Neural cell (in vitro differentiated cells): ENCODE results near the gene MOGAT2. TPM values are rescaled to one million over a fixed set of nuclear protein-coding genes. Genes with fewer than 3 reads are reported as not detected.
"Not testable (repeated sequence)": the region's sequence is repeated elsewhere in the genome, so short reads cannot be mapped to it uniquely, and the experiment has no call there.

ENCODE experiments used
- H2AFZ ChIP-seq: fragments of 200-600, 300-800 bp; sonication (generic), shearing (Covaris generic); 2 replicates; pipeline ENCODE4 v1.6.0; 2014; ENCODE audit warnings: low read depth, mild to moderate bottlenecking, antibody characterized with exemption, low read length, moderate library complexity
- H3F3A ChIP-seq: fragments of 200-600 bp; shearing (Covaris generic); 2 replicates; pipeline ENCODE4 v1.6.1; 2016; ENCODE audit warnings: mild to moderate bottlenecking, moderate library complexity, mixed read lengths, antibody characterized with exemption, low read length; ENCODE audit not compliant: insufficient read depth, poor library complexity, severe bottlenecking
- H3K27ac ChIP-seq: fragments of 200-600, 300-800 bp; sonication (generic), shearing (Covaris generic); 2 replicates; pipeline ENCODE4 v1.5.1; 2014; ENCODE audit warnings: mild to moderate bottlenecking, low read length, moderate library complexity
- H3K27me3 ChIP-seq: fragments of 300-800, 200-600 bp; sonication (generic), shearing (Covaris generic); 2 replicates; pipeline ENCODE4 v1.6.0; 2014; ENCODE audit warnings: mild to moderate bottlenecking, low read depth, low read length, moderate library complexity; ENCODE audit not compliant: insufficient read depth
- H3K36me3 ChIP-seq: fragments of 300-800, 200-600 bp; sonication (generic), shearing (Covaris generic); 2 replicates; pipeline ENCODE4 v1.5.1; 2014; ENCODE audit warnings: mild to moderate bottlenecking, antibody characterized with exemption, low read length, moderate library complexity; ENCODE audit not compliant: insufficient read depth
- H3K4me2 ChIP-seq: fragments of 300-800, 200-600 bp; sonication (generic), shearing (Covaris generic); 2 replicates; pipeline ENCODE4 v1.6.0; 2014; ENCODE audit warnings: mild to moderate bottlenecking, low read length
- H3K4me3 ChIP-seq: fragments of 300-800, 200-600 bp; sonication (generic), shearing (Covaris generic); 2 replicates; pipeline ENCODE4 v1.5.1; 2014; ENCODE audit warnings: mild to moderate bottlenecking, low read length, moderate library complexity
- H3K79me2 ChIP-seq: fragments of 200-600 bp; shearing (Covaris generic); replicated peaks from 2 replicates; pipeline ENCODE4 v1.6.0; 2014; ENCODE audit warnings: mild to moderate bottlenecking, low read length, moderate library complexity; ENCODE audit not compliant: insufficient read depth
- H3K9ac ChIP-seq: fragments of 300-800, 200-600 bp; sonication (generic), shearing (Covaris generic); 2 replicates; pipeline ENCODE4 v1.6.1; 2016; ENCODE audit warnings: mild to moderate bottlenecking, low read length, mixed read lengths
- H3K9me2 ChIP-seq: fragments of 200-600 bp; shearing (Covaris generic); 2 replicates; pipeline ENCODE4 v1.6.1; 2016; ENCODE audit warnings: mild to moderate bottlenecking, low read length, mixed read lengths; ENCODE audit not compliant: insufficient read depth
- H3K9me3 ChIP-seq: fragments of 200-600, 300-800 bp; sonication (generic), shearing (Covaris generic); 2 replicates; pipeline ENCODE4 v1.6.1; 2016; ENCODE audit warnings: mild to moderate bottlenecking, mixed run types, low read length, moderate library complexity, mixed read lengths
- H4K20me1 ChIP-seq: fragments of 200-600 bp; shearing (Covaris generic); 2 replicates; pipeline ENCODE4 v1.6.1; 2016; ENCODE audit warnings: mild to moderate bottlenecking, mixed run types; ENCODE audit not compliant: insufficient read depth
- EP300 ChIP-seq: fragments of 450-650 bp; conservative IDR thresholded peaks from 2 replicates; pipeline ENCODE4 v1.6.1; 2014; ENCODE audit warnings: antibody characterized with exemption, mild to moderate bottlenecking, moderate library complexity; ENCODE audit not compliant: poor library complexity, severe bottlenecking
- EZH2 ChIP-seq: fragments of 200-600, 300-800 bp; shearing (Covaris generic), sonication (generic); IDR thresholded peaks from 2 replicates; pipeline ENCODE4 v1.6.1; 2014; ENCODE audit warnings: antibody characterized with exemption, low read length, borderline replicate concordance, mild to moderate bottlenecking; ENCODE audit not compliant: insufficient read depth, poor library complexity, severe bottlenecking
- MXI1 ChIP-seq: fragments of 450-650 bp; conservative IDR thresholded peaks from 2 replicates; pipeline ENCODE4 v1.6.1; 2014; ENCODE audit warnings: antibody characterized with exemption, mild to moderate bottlenecking; ENCODE audit not compliant: poor library complexity, severe bottlenecking
- POLR2AphosphoS5 ChIP-seq: IDR thresholded peaks from 2 replicates; pipeline ENCODE4 v1.6.1; 2012
- RAD21 ChIP-seq: fragments of 450-650 bp; conservative IDR thresholded peaks from 2 replicates; pipeline ENCODE4 v1.6.1; 2014; ENCODE audit warnings: antibody characterized with exemption, mild to moderate bottlenecking, moderate library complexity
- REST ChIP-seq: IDR thresholded peaks from 2 replicates; pipeline ENCODE4 v1.6.1; 2012; ENCODE audit warnings: borderline replicate concordance
- SMC3 ChIP-seq: fragments of 450-650 bp; conservative IDR thresholded peaks from 2 replicates; pipeline ENCODE4 v1.6.1; 2014; ENCODE audit warnings: antibody characterized with exemption, mild to moderate bottlenecking, moderate library complexity; ENCODE audit not compliant: poor library complexity
- TAF1 ChIP-seq: IDR thresholded peaks from 2 replicates; pipeline ENCODE4 v1.6.1; 2012; ENCODE audit warnings: low read depth
- polyA plus RNA-seq: library from polyadenylated mRNA; depleted of rRNA; stranded (reverse); fragments of >200 nt; gene quantifications from 2 replicates; pipeline ENCODE4 v1.2.3, GENCODE V29; 2014
- TF ChIP-seq, protein P1 (sequence below): fragments of 450-650 bp; IDR thresholded peaks from 2 replicates; pipeline ENCODE4 v1.5.1; 2014; ENCODE audit warnings: antibody characterized with exemption, mild to moderate bottlenecking, moderate library complexity; ENCODE audit not compliant: poor library complexity, severe bottlenecking

MOGAT2 gene
- polyA plus RNA-seq, 1 donor from 2014 or later, result not detected

DNA sequence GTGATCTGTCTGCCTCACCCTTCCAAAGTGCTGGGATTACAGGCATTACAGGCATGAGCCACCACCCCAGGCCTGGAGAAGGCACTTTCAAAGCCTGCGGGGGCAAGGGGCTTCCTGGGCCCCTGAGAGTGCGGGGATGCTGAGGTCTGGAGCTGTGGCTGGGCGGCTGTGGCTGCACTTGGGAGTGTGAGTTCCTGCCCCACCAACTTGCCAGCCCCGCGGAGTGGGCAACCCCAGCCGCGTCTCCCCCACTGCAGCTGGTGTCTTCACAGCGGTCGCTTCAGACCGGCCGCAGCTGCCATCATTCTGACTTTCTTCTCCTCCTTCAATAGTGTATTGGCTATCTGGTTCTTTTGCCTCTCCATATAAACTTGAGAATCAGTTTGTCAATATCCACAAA, 38.1 kb upstream of the MOGAT2 start:
- H3K27me3 ChIP-seq, result no peaks in the 10 kb centered on the region
- H3K4me3 ChIP-seq, result no peak overlapping the region
- no peaks in the 10 kb centered on the region for H3K9me2 ChIP-seq
- no peaks in the 10 kb centered on the region for H3K79me2 ChIP-seq
- H3K9me3 ChIP-seq, result peaks cover 3% of the 10 kb centered on the region
- no peaks in the 10 kb centered on the region for H3K36me3 ChIP-seq
- TF ChIP-seq MXI1 (no peak), POLR2AphosphoS5 (no peak)
- H3F3A ChIP-seq, result no peaks in the 10 kb centered on the region
- H3K27ac ChIP-seq, result no peak overlapping the region
- H4K20me1 ChIP-seq, result no peaks in the 10 kb centered on the region
- no peak overlapping the region for H3K9ac ChIP-seq
- H2AFZ ChIP-seq, result no peak overlapping the region
- no peak overlapping the region for H3K4me2 ChIP-seq

DNA sequence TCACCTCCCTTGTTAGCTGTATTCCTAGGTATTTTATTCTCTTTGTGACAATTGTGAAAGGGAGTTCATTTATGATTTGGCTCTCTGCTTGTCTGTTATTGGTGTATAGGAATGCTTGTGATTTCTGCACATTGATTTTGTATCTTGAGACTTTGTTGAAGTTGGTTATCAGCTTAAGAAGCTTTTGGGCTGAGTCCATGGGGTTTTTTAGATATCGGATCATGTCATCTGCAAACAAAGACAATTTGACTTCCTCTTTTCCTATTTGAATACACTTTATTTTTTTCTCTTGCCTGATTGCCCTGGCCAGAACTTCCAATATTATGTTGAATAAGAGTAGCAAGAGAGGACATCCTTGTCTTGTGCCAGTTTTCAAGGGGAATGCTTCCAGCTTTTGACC, 33.8 kb upstream of the MOGAT2 start:
- not testable (repeated sequence) for H3K9ac ChIP-seq, H3K36me3 ChIP-seq, H4K20me1 ChIP-seq, H3F3A ChIP-seq, H2AFZ ChIP-seq, H3K9me2 ChIP-seq, H3K9me3 ChIP-seq, H3K4me3 ChIP-seq, H3K27ac ChIP-seq, H3K79me2 ChIP-seq, H3K4me2 ChIP-seq, H3K27me3 ChIP-seq

- Histone ChIP-seq H3K27me3 (no peaks in the 10 kb centered on the region), H3K4me3 (no peak overlapping the region), H3K9me3 (no peaks in the 10 kb centered on the region), H3K4me2 (no peak overlapping the region), H3K36me3 (no peaks in the 10 kb centered on the region), H3F3A (no peaks in the 10 kb centered on the region), H3K9me2 (no peaks in the 10 kb centered on the region), H2AFZ (no peak overlapping the region), H4K20me1 (no peaks in the 10 kb centered on the region), H3K79me2 (no peaks in the 10 kb centered on the region), H3K9ac (no peak overlapping the region), H3K27ac (no peak overlapping the region)
- TF ChIP-seq SMC3, result no peak
- TF ChIP-seq EP300, result no peak
- no peak for TF ChIP-seq REST
- TF ChIP-seq MXI1, result no peak
- TF ChIP-seq, protein P1, sequence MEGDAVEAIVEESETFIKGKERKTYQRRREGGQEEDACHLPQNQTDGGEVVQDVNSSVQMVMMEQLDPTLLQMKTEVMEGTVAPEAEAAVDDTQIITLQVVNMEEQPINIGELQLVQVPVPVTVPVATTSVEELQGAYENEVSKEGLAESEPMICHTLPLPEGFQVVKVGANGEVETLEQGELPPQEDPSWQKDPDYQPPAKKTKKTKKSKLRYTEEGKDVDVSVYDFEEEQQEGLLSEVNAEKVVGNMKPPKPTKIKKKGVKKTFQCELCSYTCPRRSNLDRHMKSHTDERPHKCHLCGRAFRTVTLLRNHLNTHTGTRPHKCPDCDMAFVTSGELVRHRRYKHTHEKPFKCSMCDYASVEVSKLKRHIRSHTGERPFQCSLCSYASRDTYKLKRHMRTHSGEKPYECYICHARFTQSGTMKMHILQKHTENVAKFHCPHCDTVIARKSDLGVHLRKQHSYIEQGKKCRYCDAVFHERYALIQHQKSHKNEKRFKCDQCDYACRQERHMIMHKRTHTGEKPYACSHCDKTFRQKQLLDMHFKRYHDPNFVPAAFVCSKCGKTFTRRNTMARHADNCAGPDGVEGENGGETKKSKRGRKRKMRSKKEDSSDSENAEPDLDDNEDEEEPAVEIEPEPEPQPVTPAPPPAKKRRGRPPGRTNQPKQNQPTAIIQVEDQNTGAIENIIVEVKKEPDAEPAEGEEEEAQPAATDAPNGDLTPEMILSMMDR, result no peak
- no peak for TF ChIP-seq EZH2
- TF ChIP-seq RAD21, result no peak
- no peak for TF ChIP-seq POLR2AphosphoS5
- TF ChIP-seq TAF1, result no peak
Observed at GRCh38 chr11:75689863-75690609, 27.6 kb upstream of the MOGAT2 start.
